ENCODE measurements around the gene SHISA2. TPM values are rescaled to one million over a fixed set of nuclear protein-coding genes. Genes with fewer than 3 reads are reported as not detected.

Gene SHISA2
- total and polyA plus RNA-seq, 4 experiments from 2014 or later: 0.32 to 0.58 (median 0.36) TPM; not detected in 1

DNA sequence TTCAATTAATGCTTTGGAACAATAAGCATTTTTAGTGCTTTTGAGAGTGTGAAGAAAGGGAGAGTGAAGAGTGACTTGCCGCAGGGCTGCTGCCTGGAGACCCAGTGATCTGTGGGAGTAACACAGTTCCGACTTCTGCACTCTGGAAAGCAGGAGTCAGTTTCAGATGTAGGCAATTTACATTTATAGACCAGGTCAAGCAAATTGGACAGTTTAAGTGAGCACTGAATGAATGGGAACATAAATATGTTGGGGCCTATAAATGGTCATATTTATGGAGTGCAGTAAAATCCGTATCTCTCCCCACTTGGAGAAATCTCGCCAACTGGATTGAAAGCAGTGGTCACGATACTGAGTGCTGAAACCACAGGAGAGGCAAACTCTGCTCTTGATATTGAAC is 9.4 kb upstream of the SHISA2 start:
- POLR2A ChIA-PET (ENCODE audit: partially characterized antibody): no interaction called here
- CTCF ChIA-PET (ENCODE audit: partially characterized antibody): interaction anchor here (1.4 to 5.6 kb wide), 3 partner anchors 232 to 487 kb away, joined by 5 to 43 read pairs (median 11); no protein-coding TSS in a partner anchor
- H3K4me3 ChIP-seq (ENCODE audit: low read length in 2 of 2): no peak overlapping the region
- H3K4me1 ChIP-seq (ENCODE audit: insufficient read depth, low read length): no peaks in the 10 kb centered on the region
- Mint-ChIP-seq H3K4me3 (no peak overlapping the region), H3K4me1 (peaks cover 0 to 1% (median 0%) of the 10 kb centered on the region in 4 donors), H3K27ac (no peak overlapping the region), H3K9me3 (no peaks in the 10 kb centered on the region), H3K36me3 (no peaks in the 10 kb centered on the region), H3K27me3 (peaks cover 0 to 7% of the 10 kb centered on the region in 2 donors)
- no peaks in the 10 kb centered on the region for H3K9me3 ChIP-seq (ENCODE audit: control insufficient read depth in 1 of 2, low read length in 2 of 2)
- H3K27ac ChIP-seq (ENCODE audit: low read depth, low read length): no peak overlapping the region
- DNase-seq: no peak
- intact Hi-C loops (cut with micrococcal nuclease): no loop called here
- H3K36me3 ChIP-seq (ENCODE audit: insufficient read depth, low read length): no peaks in the 10 kb centered on the region
- H3K27me3 ChIP-seq (ENCODE audit: insufficient read depth, low read length): no peaks in the 10 kb centered on the region

GRCh38 chr13:26060357-26060756 is 8.5 kb upstream of the SHISA2 start:
- intact Hi-C loops (cut with micrococcal nuclease): no loop called here
- H3K4me1 ChIP-seq (ENCODE audit: insufficient read depth, low read length): no peaks in the 10 kb centered on the region
- no peaks in the 10 kb centered on the region for H3K27me3 ChIP-seq (ENCODE audit: insufficient read depth, low read length)
- ChIA-PET POLR2A (ENCODE audit: partially characterized antibody) (no interaction called here), CTCF (ENCODE audit: partially characterized antibody) (interaction anchor here (2.5 to 5.6 kb wide), 2 partner anchors 231 to 486 kb away, joined by 11 to 43 read pairs; no protein-coding TSS in a partner anchor)
- Mint-ChIP-seq H3K4me3 (no peak overlapping the region), H3K4me1 (peaks cover 0 to 1% (median 0%) of the 10 kb centered on the region in 4 donors), H3K36me3 (no peaks in the 10 kb centered on the region), H3K27ac (no peak overlapping the region), H3K27me3 (peaks cover 0 to 7% of the 10 kb centered on the region in 2 donors), H3K9me3 (no peaks in the 10 kb centered on the region)
- no peak overlapping the region for H3K4me3 ChIP-seq (ENCODE audit: low read length in 2 of 2)
- no peaks in the 10 kb centered on the region for H3K36me3 ChIP-seq (ENCODE audit: insufficient read depth, low read length)
- no peaks in the 10 kb centered on the region for H3K9me3 ChIP-seq (ENCODE audit: control insufficient read depth in 1 of 2, low read length in 2 of 2)
- no peak for DNase-seq
- H3K27ac ChIP-seq (ENCODE audit: low read depth, low read length): no peak overlapping the region

- Histone ChIP-seq H3K36me3 (ENCODE audit: insufficient read depth, low read length) (no peaks in the 10 kb centered on the region), H3K27ac (ENCODE audit: low read depth, low read length) (no peak overlapping the region), H3K4me1 (ENCODE audit: insufficient read depth, low read length) (no peaks in the 10 kb centered on the region), H3K4me3 (ENCODE audit: low read length in 2 of 2) (no peak overlapping the region), H3K27me3 (ENCODE audit: insufficient read depth, low read length) (no peaks in the 10 kb centered on the region), H3K9me3 (ENCODE audit: control insufficient read depth in 1 of 2, low read length in 2 of 2) (no peaks in the 10 kb centered on the region)
- no peaks in the 10 kb centered on the region for H3K36me3 Mint-ChIP-seq
- peaks cover 0 to 1% (median 0%) of the 10 kb centered on the region in 4 donors for H3K4me1 Mint-ChIP-seq
- H3K27me3 Mint-ChIP-seq: peaks cover 0 to 6% of the 10 kb centered on the region in 2 donors
- peak overlapping the region in 1 of 7 donors; percentile 30 for H3K27ac Mint-ChIP-seq
- no peak overlapping the region for H3K4me3 Mint-ChIP-seq
- no peak for DNase-seq
- ChIA-PET CTCF (ENCODE audit: partially characterized antibody) (interaction anchor here (1.5 to 5.6 kb wide), 2 partner anchors 11 to 229 kb away, joined by 3 to 43 read pairs; no protein-coding TSS in a partner anchor), POLR2A (ENCODE audit: partially characterized antibody) (no interaction called here)
- no peaks in the 10 kb centered on the region for H3K9me3 Mint-ChIP-seq
- intact Hi-C loops (cut with micrococcal nuclease): no loop called here
Observed at GRCh38 chr13:26058704-26059103, 6.9 kb upstream of the SHISA2 start.

GRCh38 chr13:26054896-26055295 is 3.1 kb upstream of the SHISA2 start:
- intact Hi-C loops (cut with micrococcal nuclease): loop anchor here (5.0 kb wide), 1 partner anchor 208 kb away; no protein-coding TSS in a partner anchor
- no peaks in the 10 kb centered on the region for H3K36me3 ChIP-seq (ENCODE audit: insufficient read depth, low read length)
- H3K4me1 Mint-ChIP-seq: peaks cover 5 to 19% (median 10%) of the 10 kb centered on the region in 4 donors
- H3K9me3 Mint-ChIP-seq: no peaks in the 10 kb centered on the region
- H3K27ac ChIP-seq (ENCODE audit: low read depth, low read length): no peak overlapping the region
- CTCF ChIA-PET (ENCODE audit: partially characterized antibody): no interaction called here
- peaks cover 6 to 10% of the 10 kb centered on the region in 2 donors for H3K27me3 Mint-ChIP-seq
- no peaks in the 10 kb centered on the region for H3K36me3 Mint-ChIP-seq
- DNase-seq: no peak
- H3K4me3 Mint-ChIP-seq: no peak overlapping the region
- peaks cover 16% of the 10 kb centered on the region for H3K4me1 ChIP-seq (ENCODE audit: insufficient read depth, low read length)
- POLR2A ChIA-PET (ENCODE audit: partially characterized antibody): no interaction called here
- no peaks in the 10 kb centered on the region for H3K9me3 ChIP-seq (ENCODE audit: control insufficient read depth in 1 of 2, low read length in 2 of 2)
- no peak overlapping the region for H3K4me3 ChIP-seq (ENCODE audit: low read length in 2 of 2)
- H3K27ac Mint-ChIP-seq: no peak overlapping the region
- peaks cover 11% of the 10 kb centered on the region for H3K27me3 ChIP-seq (ENCODE audit: insufficient read depth, low read length)

DNA sequence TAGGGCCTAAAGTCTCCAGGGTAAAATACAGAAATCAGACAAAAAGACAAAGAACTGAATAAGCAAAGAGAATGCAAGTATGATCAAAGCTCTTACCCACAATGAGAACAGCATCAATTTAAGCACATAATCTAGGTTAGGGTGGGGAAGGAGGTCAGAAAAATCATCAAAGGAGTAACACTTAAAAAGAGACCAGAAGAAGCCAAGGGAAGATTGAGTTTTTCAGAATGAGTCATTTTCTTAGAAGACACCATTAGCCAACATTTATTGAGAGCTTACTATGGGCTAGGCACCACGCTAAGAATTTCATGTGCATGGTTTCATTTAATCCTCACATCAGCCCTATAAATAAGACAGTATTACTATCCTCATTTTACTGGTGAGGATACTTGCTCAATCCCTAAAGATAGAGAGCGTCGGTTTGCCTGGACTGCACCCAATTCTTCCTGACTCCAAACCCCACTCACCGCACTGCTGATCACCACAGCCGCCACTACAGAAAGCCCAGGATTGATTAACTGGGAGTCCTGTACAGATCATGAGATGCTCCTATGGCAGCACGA is 1.7 kb upstream of the SHISA2 start:
- H3K36me3 Mint-ChIP-seq: no peaks in the 10 kb centered on the region
- no peak overlapping the region for H3K27ac Mint-ChIP-seq
- H3K9me3 ChIP-seq (ENCODE audit: control insufficient read depth in 1 of 2, low read length in 2 of 2): no peaks in the 10 kb centered on the region
- peaks cover 7 to 27% (median 19%) of the 10 kb centered on the region in 4 donors for H3K4me1 Mint-ChIP-seq
- H3K9me3 Mint-ChIP-seq: no peaks in the 10 kb centered on the region
- peaks cover 20% of the 10 kb centered on the region for H3K27me3 ChIP-seq (ENCODE audit: insufficient read depth, low read length)
- H3K4me1 ChIP-seq (ENCODE audit: insufficient read depth, low read length): peaks cover 16% of the 10 kb centered on the region
- H3K4me3 Mint-ChIP-seq: peak overlapping the region in 1 of 8 donors; percentile 2
- ChIA-PET CTCF (ENCODE audit: partially characterized antibody) (interaction anchor here (0.6 to 1.8 kb wide), 3 partner anchors 9 to 479 kb away, joined by 3 to 6 read pairs (median 4); no protein-coding TSS in a partner anchor), POLR2A (ENCODE audit: partially characterized antibody) (no interaction called here)
- H3K27ac ChIP-seq (ENCODE audit: low read depth, low read length): no peak overlapping the region
- DNase-seq: no peak
- no peaks in the 10 kb centered on the region for H3K36me3 ChIP-seq (ENCODE audit: insufficient read depth, low read length)
- no peak overlapping the region for H3K4me3 ChIP-seq (ENCODE audit: low read length in 2 of 2)
- intact Hi-C loops (cut with micrococcal nuclease): loop anchor here (2.0 to 5.0 kb wide), 2 partner anchors 153 to 206 kb away; no protein-coding TSS in a partner anchor
- peaks cover 15% of the 10 kb centered on the region in 2 donors for H3K27me3 Mint-ChIP-seq

GRCh38 chr13:26052337-26052736 is 521 bp upstream of the SHISA2 start:
- ChIA-PET CTCF (ENCODE audit: partially characterized antibody) (interaction anchor here (1.3 to 1.8 kb wide), 3 partner anchors 10 to 223 kb away, joined by 4 to 6 read pairs (median 4); no protein-coding TSS in a partner anchor), POLR2A (ENCODE audit: partially characterized antibody) (no interaction called here)
- peaks cover 7 to 27% (median 19%) of the 10 kb centered on the region in 4 donors for H3K4me1 Mint-ChIP-seq
- H3K4me3 ChIP-seq (ENCODE audit: low read length in 2 of 2): no peak overlapping the region
- H3K9me3 Mint-ChIP-seq: no peaks in the 10 kb centered on the region
- no peak overlapping the region for H3K27ac ChIP-seq (ENCODE audit: low read depth, low read length)
- H3K27me3 ChIP-seq (ENCODE audit: insufficient read depth, low read length): peaks cover 20% of the 10 kb centered on the region
- intact Hi-C loops (cut with micrococcal nuclease): loop anchor here (2.0 to 5.0 kb wide), 2 partner anchors 152 to 205 kb away; no protein-coding TSS in a partner anchor
- H3K4me1 ChIP-seq (ENCODE audit: insufficient read depth, low read length): peaks cover 16% of the 10 kb centered on the region
- no peaks in the 10 kb centered on the region for H3K9me3 ChIP-seq (ENCODE audit: control insufficient read depth in 1 of 2, low read length in 2 of 2)
- no peak for DNase-seq
- H3K27me3 Mint-ChIP-seq: peaks cover 18 to 19% of the 10 kb centered on the region in 2 donors
- H3K36me3 ChIP-seq (ENCODE audit: insufficient read depth, low read length): no peaks in the 10 kb centered on the region
- no peaks in the 10 kb centered on the region for H3K36me3 Mint-ChIP-seq
- peak overlapping the region; percentile 67 to 85 (median 80) for H3K4me3 Mint-ChIP-seq
- H3K27ac Mint-ChIP-seq: peak overlapping the region in 1 of 7 donors; percentile 14

DNA sequence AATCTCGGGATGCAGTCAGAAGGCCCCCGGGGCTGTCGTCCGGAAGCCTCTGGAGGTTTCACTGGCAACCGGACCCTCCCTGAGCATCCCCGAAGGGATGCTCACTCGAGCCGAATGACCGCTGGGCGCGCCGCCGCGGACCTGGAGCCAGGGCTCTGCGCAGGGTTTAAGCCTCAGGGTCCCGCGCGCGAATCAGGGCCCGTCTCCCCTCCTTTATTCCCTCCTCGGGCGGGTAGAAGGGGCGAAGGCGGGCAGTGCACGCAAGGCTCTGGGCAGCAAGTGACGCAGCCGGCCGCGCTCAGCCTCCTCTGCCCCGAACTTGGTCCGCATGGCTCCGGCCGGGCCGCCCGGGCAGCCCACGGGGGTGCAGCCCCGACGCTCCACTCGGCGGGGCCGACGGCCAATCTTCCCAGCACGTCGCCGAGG is 572 bp downstream of the SHISA2 start:
- H3K36me3 Mint-ChIP-seq: no peaks in the 10 kb centered on the region
- H3K4me1 Mint-ChIP-seq: peaks cover 7 to 27% (median 19%) of the 10 kb centered on the region in 4 donors
- H3K4me3 Mint-ChIP-seq: peak overlapping the region in 7 of 8 donors; percentile 42 to 76 (median 54)
- no peaks in the 10 kb centered on the region for H3K9me3 ChIP-seq (ENCODE audit: control insufficient read depth in 1 of 2, low read length in 2 of 2)
- intact Hi-C loops (cut with micrococcal nuclease): loop anchor here (2.0 to 5.0 kb wide), 2 partner anchors 80 to 204 kb away; no protein-coding TSS in a partner anchor
- POLR2A ChIA-PET (ENCODE audit: partially characterized antibody): no interaction called here
- H3K27me3 ChIP-seq (ENCODE audit: insufficient read depth, low read length): peaks cover 20% of the 10 kb centered on the region
- no peaks in the 10 kb centered on the region for H3K9me3 Mint-ChIP-seq
- H3K27me3 Mint-ChIP-seq: peaks cover 19 to 22% of the 10 kb centered on the region in 2 donors
- CTCF ChIA-PET (ENCODE audit: partially characterized antibody): interaction anchor here (1.5 kb wide), 1 partner anchor 222 kb away, joined by 4 read pairs; no protein-coding TSS in a partner anchor
- H3K4me3 ChIP-seq (ENCODE audit: low read length in 2 of 2): peak overlapping the region; percentile 11 to 28
- DNase-seq: no peak
- H3K27ac Mint-ChIP-seq: no peak overlapping the region
- peaks cover 16% of the 10 kb centered on the region for H3K4me1 ChIP-seq (ENCODE audit: insufficient read depth, low read length)
- no peak overlapping the region for H3K27ac ChIP-seq (ENCODE audit: low read depth, low read length)
- H3K36me3 ChIP-seq (ENCODE audit: insufficient read depth, low read length): no peaks in the 10 kb centered on the region
